Stimulated activated CD8-positive, alpha-beta memory T cell treated with anti-CD3 and anti-CD28 coated beads, Interleukin-15, amount 100 ng/mL, for 1 hour (primary cell): ENCODE measurements around the gene SPAG6.
"Not testable (repeated sequence)": the region's sequence is repeated elsewhere in the genome, so short reads cannot be mapped to it uniquely, and the experiment has no call there.

ENCODE experiments used
- DNase-seq: peaks from one replicate; pipeline ENCODE4 v3.0.0-alpha.2; 2020; ENCODE audit warnings: low read depth

The SPAG6 gene

DNA sequence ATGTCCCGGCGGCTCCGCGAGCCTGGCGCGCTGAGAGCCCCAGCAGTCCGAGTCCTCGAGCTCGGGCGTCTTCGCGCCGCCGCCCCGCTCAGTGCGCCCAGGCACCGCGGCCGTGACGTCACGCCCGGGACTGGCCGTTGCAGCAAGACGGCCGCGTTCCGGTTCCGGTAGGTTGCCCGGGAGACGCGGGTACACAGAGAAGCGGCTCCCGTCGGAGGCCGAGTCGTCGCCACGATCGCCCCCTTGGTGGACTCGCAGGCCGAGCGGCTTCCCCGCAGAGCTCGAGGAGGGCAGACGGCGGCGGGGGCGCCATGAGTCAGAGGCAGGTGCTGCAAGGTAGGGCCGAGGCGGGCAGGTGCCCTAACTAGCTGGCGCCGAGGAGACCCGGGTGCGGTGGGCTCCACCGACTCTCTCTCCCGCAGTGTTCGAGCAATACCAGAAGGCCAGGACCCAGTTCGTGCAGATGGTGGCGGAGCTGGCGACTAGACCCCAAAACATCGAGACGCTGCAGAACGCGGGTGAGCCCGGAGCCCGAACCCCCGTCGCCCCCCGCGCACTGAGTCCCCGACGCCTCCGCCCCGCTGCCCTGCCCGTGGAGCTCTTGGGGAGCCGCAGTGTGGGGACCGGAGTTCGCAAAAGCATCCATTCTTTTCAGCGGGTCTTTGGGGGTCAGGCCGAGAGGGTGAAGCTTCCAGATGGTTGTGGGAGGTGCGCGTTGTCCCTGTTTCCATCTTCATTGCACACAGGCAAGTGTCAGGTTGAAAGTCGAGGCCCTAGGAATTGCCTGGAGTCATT is at the start of gene SPAG6:
Gene SPAG6, plus strand, starts transcription at position 196 of the 795 bp plus-strand sequence. Its CDS starts 116 bp downstream, at position 312.
- DNase-seq: no peak

- DNase-seq: no peak
These were observed 44.1 kb upstream of the SPAG6 start for GRCh38 chr10:22301193-22301592.

GRCh38 chr10:22303461-22303860 is 41.8 kb upstream of the SPAG6 start:
- no peak for DNase-seq

GRCh38 chr10:22305721-22306120 is 39.6 kb upstream of the SPAG6 start:
- no peak for DNase-seq

DNA sequence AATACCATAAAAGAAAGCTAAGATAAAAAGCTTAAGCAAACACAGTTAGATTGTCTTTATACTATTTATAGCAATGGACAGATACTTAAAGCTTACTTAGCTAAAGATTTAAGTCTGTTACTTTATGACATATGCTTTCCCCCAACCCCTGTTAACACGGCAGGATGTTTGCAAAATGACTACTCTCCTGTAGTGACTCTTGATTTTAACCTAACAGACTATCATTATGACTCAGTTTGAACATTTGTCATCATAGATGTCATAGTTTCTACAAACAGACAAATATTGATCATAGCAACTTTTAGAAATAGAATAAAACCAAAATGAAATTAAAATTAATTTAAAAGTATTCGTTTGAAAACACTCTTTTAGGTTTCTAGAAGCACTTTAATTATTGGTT is 36.9 kb upstream of the SPAG6 start:
- DNase-seq: no peak

- DNase-seq: no peak
These were observed 35.9 kb upstream of the SPAG6 start for GRCh38 chr10:22309180-22310000.

DNA sequence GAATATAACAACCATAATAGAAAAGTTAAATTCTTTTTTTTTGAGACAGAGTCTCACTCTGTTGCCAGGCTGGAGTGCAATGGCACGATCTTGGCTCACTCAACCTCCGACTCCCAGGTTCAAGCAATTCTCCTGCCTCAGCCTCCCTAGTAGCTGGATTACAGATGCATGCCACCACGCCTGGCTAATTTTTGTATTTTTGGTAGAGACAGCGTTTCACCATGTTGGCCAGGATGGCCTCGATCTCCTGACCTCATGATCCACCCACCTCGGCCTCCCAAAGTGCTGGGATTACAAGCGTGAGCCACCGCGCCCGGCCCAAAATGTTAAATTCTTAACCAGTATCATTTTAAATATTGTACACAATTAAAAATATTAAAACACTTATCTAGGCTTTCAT is 35.3 kb upstream of the SPAG6 start:
- not testable (repeated sequence) for DNase-seq

DNA sequence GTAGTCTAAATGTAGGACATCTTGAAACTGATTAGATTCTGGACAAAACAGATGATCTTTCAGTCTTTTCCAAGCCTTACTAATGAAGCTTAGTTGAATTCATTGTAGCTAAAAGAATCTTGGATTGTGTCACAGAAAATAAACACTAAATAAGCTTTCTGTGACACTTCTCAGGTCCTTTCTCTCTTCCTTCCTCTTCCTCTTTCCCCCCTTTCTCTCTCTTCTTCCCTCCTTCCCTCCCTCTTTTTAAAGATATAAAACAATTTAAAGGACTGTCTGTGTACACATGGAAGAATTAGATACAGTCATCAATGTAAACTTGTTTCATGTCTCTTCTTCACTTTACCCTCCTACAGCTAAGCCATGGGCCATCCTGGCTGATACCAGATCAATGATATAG is 34.4 kb upstream of the SPAG6 start:
- no peak for DNase-seq

GRCh38 chr10:22314852-22315251 is 30.4 kb upstream of the SPAG6 start:
- DNase-seq: no peak

- no peak for DNase-seq
These were observed 29.6 kb upstream of the SPAG6 start for GRCh38 chr10:22315455-22316285.

DNA sequence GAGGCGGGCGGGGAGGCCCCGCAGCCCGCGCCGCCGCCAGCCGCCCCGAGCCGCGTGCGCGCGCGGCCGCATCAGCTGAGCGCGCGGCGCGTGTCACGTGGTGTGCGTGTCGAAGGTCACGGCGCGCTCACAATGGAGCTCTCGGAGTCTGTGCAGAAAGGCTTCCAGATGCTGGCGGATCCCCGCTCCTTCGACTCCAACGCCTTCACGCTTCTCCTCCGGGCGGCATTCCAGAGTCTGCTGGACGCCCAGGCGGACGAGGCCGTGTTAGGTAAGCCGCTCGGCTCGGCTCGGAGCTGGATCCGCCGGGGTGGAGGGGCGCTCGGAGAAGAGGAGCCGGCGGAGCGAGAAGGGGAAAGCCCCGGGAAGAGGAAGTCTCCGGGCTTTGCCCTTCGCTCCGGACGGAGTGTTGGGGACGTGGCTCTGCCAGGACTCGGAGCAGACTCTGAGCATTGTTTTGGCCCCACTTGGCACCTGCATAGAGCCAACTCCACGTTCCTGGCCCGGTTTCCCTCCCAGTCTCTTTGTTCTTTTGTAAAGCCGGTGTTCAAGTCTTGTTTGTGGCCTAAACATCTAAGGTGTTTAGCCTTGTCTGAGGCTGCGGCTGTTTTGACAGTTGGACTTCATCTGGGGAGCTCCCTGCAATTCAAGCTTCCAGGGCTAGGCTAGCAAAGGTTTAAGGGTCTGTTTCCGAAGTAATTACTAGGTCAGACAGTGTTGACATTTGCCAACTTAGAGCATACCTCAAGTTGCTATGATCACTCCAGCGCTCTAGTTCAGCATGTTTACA is 28.8 kb upstream of the SPAG6 start, which contains the start of gene COMMD3:
Gene COMMD3, plus strand, starts transcription at position 103 of the 790 bp plus-strand sequence. Its CDS starts 30 bp downstream, at position 133.
- DNase-seq: peak; percentile 56

DNA sequence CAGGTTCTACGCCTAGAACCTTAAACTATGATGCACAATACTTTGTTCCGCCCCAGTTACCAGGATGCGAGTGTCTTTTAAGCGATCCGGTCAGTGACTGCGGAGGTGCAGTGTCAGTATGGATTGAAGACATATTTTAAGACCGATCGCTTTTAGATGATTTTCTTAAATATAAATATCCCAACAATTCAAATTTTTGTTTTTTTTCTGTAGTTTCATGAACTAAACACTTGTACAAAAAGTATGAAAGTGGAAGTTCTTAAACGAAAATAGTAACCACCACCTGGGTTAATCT is 28.3 kb upstream of the SPAG6 start:
- DNase-seq: no peak

GRCh38 chr10:22317771-22318565 is 27.3 kb upstream of the SPAG6 start:
- no peak for DNase-seq

DNA sequence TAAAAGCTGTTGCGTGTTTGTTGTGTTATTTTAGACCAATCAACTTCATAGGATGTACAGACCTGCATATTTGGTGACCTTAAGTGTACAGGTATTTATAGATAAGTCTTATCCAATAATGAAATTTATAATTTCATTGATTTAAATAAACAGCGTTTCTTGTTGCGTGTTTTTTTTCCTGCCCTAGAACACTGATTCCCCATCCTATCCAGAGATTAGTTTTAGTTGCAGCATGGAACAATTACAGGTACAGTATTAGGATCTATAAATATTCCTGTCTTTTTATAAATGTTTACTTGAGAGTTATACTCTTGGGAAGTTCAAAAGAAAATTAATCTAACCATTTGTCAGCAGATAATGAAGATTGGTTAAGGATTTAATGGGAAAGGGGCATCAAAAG is 26.5 kb upstream of the SPAG6 start:
- no peak for DNase-seq

DNA sequence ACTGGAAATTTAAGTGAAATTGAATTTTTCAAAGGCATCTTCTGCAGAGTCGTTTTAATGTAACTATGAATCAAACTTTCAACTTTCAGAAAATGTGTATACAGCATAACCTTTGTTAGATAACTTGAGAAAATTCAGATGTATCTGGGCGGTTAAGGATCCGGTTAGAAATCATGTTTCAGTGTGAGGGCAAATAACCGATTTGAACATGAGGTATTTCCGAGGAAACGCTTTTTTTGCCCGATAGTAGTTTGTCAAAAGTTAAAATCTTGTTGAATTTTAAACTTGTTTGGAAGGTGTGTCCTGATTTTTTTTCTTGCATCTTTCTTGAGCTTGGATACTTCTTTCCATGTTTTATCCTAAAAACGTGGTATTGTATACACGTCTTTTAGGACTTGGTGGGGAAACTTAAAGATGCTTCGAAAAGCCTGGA is 25.7 kb upstream of the SPAG6 start:
- DNase-seq: no peak

- no peak for DNase-seq
These were observed 25.2 kb upstream of the SPAG6 start for GRCh38 chr10:22319980-22320558.

GRCh38 chr10:22320591-22321155 is 24.6 kb upstream of the SPAG6 start, which contains the start of gene BMI1:
Gene BMI1, plus strand, starts transcription at chr10:22321099. Its CDS starts 5,351 bp downstream, at chr10:22326450.
- peak; percentile 37 for DNase-seq

- no peak for DNase-seq
These were observed 24.0 kb upstream of the SPAG6 start for GRCh38 chr10:22321156-22321923.
